GM19239 (cell line): ENCODE results near the gene PWWP2B.

Experiments
- DNase-seq: peaks from one replicate; pipeline ENCODE4 v3.0.0; 2011; ENCODE audit warnings: low spot score; ENCODE audit not compliant: insufficient read length
- FAIRE-seq: peaks from 2 replicates; lab custom pipeline; 2011; peaks lifted over from hg19 to GRCh38; lab: Jason Lieb, UNC

Gene PWWP2B

GRCh38 chr10:132404169-132404880 is 7.3 kb downstream of the PWWP2B start:
- FAIRE-seq, result no peak
- DNase-seq, result no peak

DNA sequence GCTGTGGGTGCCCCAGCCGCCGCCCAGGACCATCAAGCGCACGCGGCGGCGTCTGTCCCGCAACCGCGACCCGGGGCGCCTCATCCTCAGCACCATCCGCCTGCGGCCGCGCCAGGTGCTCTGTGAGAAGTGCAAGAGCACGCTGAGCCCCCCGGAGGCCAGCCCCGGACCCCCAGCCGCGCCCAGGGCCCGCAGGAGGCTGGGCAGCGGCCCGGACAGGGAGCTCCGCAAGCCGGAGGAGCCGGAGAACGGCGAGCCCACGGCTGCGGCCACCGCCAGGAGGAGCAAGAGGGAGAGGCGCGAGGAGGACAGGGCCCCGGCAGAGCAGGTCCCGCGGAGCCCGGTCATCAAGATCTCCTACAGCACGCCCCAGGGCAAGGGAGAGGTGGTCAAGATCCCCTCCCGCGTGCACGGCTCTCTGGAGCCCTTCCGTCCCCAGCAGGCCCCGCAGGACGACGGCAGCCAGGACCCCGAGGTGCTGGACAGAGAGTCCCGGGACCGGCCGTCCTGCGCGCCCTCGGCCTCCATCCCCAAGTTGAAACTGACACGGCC is 8.0 kb downstream of the PWWP2B start:
- DNase-seq, result no peak
- FAIRE-seq, result no peak

GRCh38 chr10:132405463-132405991 is 8.5 kb downstream of the PWWP2B start:
- no peak for FAIRE-seq
- DNase-seq, result no peak

- FAIRE-seq, result no peak
- DNase-seq, result no peak
Measured at GRCh38 chr10:132406181-132406580, 9.2 kb downstream of the PWWP2B start.

- FAIRE-seq, result no peak
- no peak for DNase-seq
Measured at GRCh38 chr10:132406750-132407149, 9.8 kb downstream of the PWWP2B start.

GRCh38 chr10:132407243-132407746 is 10.3 kb downstream of the PWWP2B start:
- FAIRE-seq (no peak), DNase-seq (no peak)

DNA sequence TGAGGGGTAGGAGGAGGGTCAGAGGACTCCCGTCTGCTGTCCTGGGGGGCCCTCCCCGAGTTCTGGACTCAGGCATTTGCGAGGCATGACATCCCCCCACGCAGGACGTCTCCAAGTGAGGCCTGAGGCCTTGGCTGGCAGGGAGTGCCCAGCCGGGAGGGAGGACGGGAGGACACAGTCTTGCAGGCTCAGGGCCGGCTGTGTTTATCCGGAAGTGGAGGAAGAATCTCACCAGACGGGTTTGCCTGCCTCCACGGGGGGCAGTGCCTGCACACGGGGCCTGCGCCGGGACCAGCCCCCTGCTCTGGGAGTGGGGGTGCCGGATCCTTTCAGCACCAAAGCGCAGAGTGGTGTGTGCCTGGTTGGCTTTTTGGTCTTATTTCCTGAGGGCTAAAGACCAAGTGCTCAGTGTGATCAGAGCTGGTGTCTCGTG is 10.9 kb downstream of the PWWP2B start:
- no peak for DNase-seq
- FAIRE-seq, result no peak

GRCh38 chr10:132408367-132408781 is 11.4 kb downstream of the PWWP2B start:
- no peak for FAIRE-seq

DNA sequence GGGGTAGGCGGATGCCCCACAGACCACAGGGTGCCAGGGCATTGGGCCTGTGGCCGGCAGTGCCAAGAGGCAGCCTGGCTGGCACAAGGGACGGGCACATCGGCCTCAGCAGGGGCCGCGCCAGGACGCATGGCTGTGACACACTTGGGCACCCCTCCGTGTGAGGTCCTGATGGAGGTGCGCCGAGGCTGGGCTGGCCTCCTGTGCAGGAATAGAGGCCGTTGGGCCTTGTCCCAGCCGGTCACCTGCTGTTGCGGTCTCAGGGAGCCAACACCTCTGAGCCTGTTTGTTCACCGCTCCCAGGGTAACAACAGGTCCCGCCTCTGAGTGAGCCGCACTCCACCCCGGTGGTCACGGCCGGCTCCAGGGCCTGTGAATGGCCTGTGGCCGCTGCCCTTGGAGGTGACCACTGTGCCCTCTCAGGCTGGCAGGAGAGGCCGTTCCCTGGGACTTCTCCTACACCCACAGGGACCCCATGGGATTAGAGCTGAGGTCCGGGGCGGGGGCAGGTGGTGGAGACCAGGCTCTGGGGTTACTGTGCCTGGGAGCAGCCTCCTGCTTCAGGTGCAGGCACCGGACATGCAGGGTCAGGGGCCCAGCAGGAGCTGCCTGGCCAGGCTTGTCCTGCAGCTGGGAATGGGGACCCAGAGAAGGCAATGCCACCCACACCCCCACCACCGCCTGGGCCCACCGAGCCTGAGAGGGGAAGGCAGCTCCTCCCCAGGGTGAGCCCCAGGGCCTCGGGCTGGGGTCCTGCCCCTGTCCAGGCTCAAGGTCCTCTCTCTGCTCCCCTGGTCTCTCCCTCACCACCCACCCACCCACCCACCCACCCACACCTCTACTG is 12.0 kb downstream of the PWWP2B start:
- no peak for FAIRE-seq
- no peak for DNase-seq

More at GRCh38 chr10:132408367-132408781, 11.4 kb downstream of the PWWP2B start:
- DNase-seq, result no peak

GRCh38 chr10:132409667-132410028 is 12.6 kb downstream of the PWWP2B start:
- DNase-seq (no peak), FAIRE-seq (no peak)

GRCh38 chr10:132410056-132410778 is 13.2 kb downstream of the PWWP2B start:
- no peak for FAIRE-seq
- no peak for DNase-seq

DNA sequence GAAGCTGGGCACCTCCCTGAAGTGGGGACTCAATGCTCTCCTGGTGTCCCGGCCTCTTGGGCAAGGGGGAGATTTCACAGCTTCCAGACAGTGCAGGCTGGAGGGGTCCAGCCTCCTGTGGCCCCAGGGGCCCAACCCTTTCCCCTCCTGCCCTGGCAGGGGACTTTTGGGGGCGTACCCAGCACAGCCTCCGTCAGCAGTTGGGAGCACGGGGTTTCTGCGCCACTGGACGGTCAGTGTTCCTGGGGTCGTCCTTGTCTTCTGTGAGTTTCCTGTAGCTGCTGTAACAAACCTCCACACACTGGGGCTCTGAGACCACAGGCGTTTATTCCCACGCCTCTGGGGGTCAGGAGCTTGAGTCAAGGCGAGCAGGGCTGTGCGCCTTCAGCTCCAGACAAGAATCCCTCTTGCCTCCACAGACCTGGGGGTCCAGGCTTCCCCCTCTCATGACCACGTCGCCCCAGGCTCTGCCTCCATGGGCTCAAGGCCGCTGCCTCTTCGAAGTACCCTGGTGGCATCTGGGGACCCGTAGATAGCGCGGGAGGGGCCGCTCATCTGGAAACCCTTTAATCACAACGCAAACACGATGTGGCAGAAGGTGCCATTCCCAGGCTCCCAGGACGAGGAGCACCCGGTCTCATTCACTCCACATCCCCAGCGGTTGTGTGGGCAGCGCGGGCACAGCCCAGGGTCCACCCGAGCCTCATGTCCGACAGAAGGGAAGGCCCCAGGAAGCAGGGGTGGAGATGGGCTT is 14.0 kb downstream of the PWWP2B start:
- DNase-seq (no peak), FAIRE-seq (no peak)

- no peak for DNase-seq
- no peak for FAIRE-seq
Measured at GRCh38 chr10:132411561-132412253, 14.7 kb downstream of the PWWP2B start.

DNA sequence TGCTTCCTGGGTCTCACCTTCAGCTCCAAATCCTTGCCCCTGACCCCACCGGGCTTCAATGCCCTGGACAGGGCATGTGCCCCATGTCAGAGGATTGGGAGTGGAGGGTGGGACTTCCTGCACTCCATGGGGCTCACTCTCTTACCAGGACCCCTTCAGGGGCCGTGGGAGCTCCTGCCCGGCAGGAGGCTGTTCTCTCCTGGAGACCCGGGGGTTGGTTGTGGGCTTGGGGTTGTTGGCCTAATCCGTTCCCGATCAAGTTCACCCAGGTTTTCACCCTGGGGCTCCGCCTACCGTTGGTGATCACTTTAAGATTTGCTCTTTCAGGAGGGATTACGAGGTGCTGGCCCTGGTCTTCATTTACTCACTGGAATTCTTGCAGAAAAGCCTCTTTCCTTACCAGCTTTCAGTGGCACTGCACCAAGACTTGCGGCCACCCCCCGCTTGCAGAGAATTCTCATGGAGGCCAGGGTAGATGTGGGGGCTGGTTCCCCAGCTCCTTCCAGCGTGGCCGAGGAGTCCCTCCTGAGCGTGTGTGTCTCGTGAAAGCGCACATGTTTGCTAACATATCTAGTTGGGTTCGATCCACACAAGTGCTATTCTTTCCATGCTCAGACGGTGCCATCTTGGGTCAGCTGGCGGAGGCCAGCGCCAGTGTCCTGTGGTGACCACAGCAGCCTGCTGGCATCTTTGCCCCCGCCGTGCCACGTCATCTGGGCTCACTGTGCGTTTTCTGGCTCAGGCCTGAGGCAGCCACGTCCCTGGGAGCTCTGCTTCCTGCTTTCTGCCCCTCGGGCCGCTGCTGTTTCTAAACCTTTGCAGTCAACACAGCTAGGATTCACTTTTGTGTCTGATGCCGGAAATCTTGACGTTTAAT is 15.6 kb downstream of the PWWP2B start:
- no peak for DNase-seq
- FAIRE-seq, result no peak

GRCh38 chr10:132413226-132414205 is 16.5 kb downstream of the PWWP2B start:
- no peak for FAIRE-seq
- no peak for DNase-seq

DNA sequence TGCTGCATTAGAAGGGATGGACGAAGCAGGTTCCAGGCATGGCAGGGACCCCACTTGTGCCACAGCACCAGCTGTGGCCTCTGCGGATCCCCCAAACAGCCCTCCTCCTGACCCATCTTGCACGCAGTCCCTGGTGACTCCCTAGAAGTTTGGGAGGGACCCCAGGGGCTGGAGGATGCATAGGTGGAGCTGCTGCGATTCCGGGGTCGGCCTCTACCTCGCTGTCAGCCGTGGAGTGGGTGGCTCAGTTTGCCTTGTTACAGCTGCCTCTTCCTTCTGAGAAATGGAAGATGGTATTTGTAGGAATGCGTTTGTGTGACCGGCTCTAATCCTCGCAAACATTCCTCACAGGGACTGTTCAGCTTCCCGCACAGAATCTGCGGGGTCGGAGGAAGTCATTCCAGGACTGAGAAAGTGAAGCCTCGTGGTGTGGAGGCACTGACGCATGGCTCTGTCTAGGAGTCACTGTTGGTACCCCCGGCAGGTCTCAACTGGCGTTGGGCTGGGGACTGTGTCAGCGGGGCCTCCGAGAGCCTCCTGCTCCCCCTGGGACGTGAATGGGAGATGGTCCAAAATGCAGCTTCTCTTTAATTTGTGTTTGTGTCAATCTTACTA is 17.5 kb downstream of the PWWP2B start:
- FAIRE-seq (no peak), DNase-seq (no peak)
